GM11168 (cell line): ENCODE results near the gene LENEP.
"Not testable (repeated sequence)": the region's sequence is repeated elsewhere in the genome, so short reads cannot be mapped to it uniquely, and the experiment has no call there.

ENCODE experiments used
- in situ Hi-C: fragments of 300-500 bp; cut with MboI; formaldehyde crosslinking; loops from one replicate; pipeline ENCODE4 v1.12.0; 2022; ENCODE audit warnings: low sequenced_read_pairs; ENCODE audit not compliant: unreplicated experiment

Gene LENEP

DNA sequence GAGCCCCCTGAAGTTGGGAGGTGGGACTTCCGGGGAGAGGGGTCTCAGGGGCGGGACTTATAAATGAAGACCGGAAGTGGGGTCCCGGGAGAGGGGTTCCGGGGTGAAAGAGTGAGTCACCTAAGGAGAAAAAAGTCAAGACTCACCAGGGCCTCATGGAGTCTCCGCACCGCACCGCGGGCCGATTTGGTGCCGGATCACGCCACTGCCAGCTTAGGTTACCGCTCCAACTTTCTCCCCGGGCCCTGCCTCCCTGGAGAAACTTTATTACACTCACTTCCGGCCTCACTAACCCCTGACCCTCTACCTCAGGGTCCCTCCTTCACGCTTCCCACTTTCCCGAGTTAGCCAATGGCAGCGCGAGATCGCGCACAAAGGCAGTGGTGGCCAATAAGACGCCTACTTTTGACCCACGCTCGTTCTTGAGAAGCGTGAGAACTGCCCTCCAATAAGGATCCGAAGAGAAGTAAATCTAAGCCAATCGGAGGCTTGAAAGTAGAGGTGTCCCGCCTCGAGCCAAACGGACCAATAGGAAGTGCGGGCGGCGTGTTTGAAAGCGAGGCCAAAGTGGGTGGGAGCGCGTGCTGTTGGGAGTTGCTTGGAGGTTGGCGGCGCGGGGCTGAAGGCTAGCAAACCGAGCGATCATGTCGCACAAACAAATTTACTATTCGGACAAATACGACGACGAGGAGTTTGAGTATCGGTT is 19.1 kb upstream of the LENEP start, which contains the start of gene CKS1B:
Gene CKS1B, plus strand, starts transcription at position 580 of the 706 bp plus-strand sequence. Its CDS starts 65 bp downstream, at position 645.
- in situ Hi-C loops: no loop called here

DNA sequence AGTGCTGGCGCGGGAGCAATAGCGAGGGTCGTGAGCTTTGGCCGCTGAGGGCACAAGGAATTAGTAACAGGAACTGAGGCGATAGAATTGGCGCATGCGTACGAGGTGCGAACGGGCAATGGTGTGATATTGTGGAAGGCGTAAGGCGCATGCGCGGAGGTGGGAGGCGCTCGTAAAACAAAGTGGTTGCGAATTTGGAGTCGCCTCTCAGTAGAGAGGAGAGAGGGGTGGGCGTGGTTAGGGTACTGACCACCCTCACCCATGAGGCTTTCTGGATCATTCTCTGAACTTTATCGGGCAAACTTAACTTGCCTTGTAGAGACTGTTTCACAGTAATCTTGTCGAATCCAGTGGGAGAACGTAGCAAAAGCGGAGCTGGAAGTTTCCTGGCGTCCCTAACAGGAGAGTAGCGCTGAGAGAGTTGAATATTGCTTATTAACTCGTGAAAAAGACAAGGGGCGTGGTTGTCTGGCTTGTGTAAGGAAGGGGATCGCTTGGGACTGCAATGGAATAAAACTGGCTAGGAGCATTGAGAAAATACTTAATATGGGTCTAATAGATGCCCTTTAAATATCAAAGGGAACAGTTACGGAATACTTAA is 18.5 kb upstream of the LENEP start:
- in situ Hi-C loops: no loop called here

DNA sequence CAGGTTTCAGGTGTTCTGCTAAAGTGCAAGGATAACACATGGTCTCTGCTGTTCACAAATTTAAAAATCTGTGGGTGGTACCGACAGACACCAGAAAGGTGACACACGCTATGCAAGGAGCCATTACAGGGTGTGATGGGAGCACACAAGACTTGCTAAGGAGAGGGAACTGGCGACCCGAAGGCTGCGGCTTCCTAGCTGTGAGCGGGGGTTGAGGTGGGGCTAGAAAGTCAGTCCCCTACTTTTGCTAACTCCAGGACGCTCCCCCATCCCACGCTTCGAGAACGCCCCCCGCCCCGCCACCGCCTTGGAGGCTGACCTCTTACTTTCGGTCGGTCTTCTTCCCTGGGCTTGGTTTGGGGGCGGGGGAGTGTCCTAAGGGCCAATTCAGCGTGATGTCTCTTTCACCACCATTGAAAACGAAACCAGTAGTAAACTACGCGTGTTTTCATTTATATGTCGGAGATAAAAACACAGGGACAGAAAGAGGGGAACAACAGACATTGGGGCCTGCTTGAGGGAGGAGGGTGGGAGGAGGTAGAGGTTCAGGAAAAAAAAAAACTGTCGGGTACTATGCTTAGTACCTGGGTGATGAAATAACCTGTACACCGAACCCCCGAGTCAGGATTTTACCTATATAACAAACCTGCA is 17.9 kb upstream of the LENEP start:
- in situ Hi-C loops: no loop called here

DNA sequence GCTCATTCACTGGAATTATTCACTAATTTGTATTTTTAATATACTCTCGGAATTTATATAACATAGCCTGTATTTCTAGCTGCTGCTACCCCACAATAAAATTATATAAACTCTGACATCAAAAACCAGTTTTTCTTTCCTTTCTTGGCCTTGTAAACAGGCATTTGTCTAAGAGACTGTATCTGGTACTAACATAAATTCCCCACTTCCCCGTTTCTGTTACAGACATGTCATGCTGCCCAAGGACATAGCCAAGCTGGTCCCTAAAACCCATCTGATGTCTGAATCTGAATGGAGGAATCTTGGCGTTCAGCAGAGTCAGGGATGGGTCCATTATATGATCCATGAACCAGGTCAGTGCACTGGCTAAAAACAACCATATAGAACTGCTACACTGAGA is 15.6 kb upstream of the LENEP start:
- in situ Hi-C loops: not testable (repeated sequence)

DNA sequence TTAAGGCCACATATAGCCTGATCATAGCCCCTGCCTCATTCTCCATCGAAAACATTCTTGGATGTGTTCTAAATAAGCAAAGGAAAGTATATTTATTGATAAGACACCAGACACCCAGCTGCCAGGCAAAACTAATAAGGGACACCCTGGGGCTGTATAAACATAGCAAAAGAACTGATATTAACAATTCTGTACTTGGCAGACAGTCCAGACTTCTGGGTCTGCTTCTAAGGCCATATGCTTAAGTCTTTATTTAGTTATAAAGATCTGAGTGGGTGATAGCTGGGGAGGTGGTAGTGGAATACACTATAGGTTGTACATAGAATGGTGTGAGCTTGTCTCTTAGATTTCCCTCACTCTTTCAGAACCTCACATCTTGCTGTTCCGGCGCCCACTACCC is 15.0 kb upstream of the LENEP start:
- in situ Hi-C loops: no loop called here

DNA sequence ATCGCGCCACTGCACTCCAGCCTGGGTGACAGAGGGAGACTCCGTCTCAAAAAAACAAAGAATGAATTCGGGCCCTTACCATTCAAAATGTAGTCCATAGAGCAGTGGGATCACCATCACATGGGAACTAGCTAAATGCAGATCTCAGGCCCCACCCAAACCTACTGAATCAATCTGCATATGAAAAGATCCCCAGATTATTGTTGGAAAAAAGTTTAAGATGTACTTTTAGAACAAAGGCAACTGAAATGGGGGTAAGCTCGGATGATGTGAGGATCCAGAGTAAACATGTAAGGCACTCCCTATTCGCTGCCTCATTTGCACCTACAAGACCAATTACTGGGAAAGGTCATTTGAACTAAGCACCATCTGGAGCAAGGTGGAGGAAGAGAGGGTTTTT is 11.0 kb upstream of the LENEP start:
- in situ Hi-C loops: no loop called here

DNA sequence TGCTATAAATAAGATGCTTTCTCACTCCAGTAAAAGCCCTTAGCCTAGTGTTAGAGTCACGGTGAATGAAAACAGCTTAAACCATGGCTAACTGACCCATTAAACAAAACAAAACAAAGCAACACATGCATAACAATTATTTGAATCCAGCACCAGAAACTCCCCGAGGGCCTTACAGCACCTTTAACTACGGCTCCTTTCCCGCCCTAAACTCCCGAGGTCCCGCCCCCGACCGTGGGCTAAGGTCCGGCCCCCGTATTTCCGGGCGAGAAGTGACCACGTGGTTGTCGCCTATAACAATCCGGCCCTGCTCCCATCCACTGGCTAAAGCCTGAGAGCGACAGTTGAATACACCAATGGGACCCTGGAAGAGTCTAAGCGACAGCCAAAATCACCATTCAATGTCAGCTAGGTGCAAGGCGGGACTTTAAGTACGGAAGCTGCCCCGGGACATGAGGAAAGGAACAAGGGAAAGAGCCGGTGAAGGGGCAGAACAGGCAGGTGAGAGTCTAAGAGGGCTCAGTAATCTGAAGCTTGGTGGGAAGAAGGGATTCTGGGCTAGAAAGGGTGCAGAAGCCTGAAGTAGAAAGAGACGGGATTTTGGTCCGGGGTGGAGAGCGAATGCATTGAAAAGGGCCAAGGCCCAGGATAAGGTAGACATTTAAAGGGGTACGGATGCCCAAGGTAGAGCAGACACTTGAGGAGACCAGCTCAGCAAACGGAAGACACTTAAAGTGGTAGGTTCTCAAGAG is 10.3 kb upstream of the LENEP start, which contains the start of gene FLAD1:
Gene FLAD1, plus strand, starts transcription at position 448 of the 752 bp plus-strand sequence. CDS start 351 bp downstream, outside the sequence.
- in situ Hi-C loops: no loop called here

DNA sequence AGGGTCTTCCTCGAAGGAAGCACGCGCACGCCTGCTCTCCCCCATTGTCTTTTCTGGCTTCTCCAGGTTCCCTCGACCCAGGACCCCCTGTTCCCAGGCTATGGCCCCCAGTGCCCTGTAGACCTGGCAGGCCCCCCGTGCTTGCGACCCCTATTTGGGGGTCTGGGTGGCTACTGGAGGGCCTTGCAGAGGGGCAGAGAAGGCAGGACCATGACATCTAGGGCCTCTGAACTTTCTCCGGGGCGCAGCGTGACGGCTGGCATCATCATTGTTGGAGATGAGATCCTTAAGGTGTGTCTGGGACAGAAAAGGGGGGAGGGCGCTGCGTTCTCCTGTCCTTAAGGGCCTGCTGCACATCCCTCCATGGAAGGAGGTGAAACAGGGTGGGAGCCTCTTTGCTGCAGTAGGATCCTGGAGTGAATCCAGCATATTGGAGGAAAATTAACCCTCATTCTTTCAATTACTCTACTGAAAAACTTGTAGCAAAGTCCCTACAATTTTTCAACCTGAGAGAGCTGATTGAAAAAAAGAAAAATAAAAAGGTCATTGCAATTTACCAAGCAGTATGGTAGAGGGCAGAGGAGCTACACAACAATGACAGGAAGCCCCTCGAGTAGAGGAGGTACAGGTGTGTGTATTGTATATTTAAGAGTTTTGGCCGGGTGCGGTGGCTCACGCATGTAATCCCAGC is 9.5 kb upstream of the LENEP start:
- in situ Hi-C loops: no loop called here

DNA sequence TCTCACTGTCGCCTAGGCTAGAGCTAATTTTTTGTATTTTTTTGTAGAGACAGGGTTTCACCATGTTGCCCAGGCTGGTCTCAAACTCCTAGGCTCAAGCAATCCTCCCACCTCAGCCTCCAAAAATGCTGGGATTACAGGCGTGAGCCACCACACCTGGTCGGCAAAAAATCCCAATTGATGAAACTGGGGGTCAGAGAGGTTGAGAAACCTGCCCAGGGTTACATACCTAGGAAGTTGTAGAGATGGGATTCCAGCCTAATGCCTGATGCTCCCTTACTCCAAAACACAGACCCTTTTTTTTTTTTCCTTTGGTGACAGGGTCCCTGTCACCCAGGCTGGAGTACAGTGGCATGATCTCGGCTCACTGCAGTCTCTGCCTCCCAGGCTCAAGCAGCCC is 6.7 kb upstream of the LENEP start:
- in situ Hi-C loops: not testable (repeated sequence)

DNA sequence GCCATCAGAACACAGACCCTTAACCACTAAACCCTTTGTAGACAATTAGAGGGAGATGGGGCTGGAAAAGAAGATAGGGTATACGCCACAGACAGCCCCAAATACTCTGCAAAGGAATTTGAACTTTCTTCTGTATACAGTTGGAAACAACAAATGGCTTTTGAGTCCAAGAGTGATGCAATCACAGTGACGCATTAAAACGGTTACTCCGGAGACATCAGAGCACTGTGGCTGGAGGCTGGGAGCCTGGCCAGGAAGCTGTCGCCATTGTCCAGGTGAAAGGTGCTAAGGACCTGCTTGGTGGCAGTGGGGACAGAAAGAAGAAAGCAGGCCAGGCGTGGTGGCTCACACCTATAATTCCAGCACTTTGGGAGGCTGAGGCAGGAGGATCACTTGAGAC is 6.1 kb upstream of the LENEP start:
- in situ Hi-C loops: no loop called here

DNA sequence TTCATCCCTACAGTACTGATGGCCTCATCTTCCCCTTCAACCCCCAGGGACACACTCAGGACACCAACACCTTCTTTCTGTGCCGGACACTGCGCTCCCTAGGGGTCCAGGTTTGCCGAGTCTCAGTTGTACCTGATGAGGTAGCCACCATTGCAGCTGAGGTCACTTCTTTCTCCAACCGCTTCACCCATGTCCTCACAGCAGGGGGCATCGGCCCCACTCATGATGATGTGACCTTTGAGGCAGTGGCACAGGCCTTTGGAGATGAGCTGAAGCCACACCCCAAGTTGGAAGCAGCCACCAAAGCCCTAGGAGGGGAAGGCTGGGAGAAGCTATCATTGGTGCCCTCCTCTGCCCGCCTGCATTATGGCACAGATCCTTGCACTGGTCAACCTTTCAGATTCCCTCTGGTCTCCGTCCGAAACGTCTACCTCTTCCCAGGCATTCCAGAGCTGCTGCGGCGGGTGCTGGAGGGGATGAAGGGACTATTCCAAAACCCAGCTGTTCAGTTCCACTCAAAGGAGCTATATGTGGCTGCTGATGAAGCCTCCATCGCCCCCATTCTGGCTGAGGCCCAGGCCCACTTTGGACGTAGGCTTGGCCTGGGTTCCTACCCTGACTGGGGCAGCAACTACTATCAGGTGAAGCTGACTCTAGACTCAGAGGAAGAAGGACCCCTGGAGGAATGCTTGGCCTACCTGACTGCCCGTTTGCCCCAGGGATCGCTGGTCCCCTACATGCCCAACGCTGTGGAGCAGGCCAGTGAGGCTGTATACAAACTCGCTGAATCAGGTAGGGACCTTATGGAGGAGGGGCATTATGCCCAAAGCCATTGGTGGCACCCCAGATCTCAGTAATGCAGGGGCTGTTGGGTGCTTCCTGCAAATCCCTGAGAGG is 5.1 kb upstream of the LENEP start:
- in situ Hi-C loops: no loop called here

DNA sequence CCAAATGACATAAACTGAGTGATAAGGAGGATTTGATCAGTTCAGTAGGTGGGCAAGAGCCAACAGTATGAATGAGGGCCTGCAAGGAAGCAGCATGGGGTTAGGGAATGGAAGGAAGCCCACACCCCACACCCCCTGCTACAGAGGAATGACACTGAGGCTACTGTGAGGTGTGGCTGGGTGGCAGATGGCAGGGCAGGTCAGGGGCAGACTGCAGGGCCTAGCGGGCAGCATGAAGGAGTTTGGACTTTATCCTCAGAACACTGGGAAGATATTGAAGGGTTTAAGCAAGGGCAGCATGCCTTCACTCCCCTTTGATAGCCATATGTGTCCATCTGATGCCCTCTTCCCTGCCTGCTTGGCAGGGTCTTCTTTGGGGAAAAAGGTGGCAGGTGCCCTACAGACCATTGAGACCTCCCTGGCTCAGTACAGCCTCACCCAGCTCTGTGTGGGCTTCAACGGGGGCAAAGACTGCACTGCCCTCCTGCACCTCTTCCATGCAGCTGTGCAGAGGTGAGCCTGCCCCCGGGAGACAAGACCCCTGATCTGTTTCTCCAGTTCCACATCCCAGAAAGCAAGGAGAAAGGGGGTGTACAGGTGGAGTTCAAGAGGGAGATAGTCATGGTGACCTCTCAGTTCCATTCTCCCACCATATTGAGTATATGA is 4.1 kb upstream of the LENEP start:
- in situ Hi-C loops: no loop called here

DNA sequence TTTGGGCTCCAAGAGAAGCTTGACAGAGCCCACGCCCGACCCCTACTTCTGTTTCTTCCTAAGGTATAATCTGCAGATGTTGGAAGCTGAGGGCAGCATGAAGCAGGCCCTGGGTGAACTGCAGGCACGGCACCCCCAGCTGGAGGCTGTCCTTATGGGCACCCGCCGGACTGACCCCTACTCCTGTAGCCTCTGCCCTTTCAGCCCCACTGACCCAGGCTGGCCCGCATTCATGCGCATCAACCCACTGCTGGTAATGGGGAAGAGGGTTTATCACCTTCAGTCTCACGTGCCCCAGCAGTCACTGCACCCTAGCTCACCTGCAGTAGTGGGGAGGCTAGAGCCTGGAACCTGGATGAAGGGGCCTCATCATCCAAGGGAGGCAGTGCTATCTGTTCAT is 3.1 kb upstream of the LENEP start:
- in situ Hi-C loops: no loop called here

DNA sequence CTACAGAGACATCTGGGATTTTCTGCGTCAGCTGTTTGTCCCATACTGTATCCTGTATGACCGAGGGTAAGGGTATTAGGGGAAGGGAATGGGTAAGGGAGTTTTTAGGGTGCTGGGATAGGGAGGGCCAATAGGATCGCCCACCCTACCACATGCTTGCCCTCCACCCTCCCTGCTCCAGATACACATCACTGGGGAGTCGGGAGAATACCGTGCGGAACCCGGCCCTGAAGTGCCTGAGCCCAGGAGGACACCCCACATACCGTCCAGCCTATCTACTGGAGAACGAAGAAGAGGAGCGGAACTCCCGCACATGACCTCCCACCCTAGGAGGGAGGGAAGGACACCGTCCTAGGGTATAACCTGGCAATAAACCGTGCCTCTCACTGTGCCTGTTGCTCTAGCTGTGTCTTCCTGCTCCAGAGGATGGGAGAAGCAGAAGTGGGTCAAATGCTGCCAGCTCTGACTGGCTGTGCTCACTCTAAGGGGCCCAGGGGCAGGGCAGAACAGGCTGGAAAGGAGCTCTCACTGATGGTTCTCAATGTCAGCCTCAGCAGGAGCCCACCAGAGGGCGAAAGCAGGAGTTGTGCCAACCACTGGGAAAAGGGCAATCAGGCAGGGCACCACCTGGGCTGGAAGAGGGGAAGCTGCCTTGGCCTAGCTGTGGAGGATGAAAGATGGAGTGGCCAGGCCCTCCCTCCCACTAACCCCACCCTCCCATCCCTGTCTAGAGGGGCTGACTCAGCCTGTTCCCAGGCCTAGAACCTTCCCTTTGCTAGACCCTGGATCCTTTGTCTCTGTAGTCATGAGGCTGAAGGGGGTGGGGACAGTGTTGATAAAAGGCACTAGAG is 440 bp upstream of the LENEP start:
- in situ Hi-C loops: no loop called here

DNA sequence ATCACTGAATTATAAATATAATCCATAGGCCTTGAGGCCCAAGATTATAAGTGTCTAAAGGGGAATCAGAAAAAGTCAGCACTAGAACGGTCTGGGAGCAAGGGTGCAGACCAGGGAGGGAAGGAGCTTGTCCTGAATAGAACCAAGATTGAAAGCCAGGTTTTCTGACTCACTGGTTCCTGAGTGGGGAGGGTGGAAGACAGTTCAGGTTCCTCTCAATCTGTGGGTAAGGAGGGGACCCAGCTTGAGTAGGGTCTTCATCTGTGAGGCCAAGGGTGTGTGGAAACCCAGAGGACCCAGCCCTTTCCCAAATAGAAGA is 842 bp downstream of the LENEP start:
- in situ Hi-C loops: no loop called here

DNA sequence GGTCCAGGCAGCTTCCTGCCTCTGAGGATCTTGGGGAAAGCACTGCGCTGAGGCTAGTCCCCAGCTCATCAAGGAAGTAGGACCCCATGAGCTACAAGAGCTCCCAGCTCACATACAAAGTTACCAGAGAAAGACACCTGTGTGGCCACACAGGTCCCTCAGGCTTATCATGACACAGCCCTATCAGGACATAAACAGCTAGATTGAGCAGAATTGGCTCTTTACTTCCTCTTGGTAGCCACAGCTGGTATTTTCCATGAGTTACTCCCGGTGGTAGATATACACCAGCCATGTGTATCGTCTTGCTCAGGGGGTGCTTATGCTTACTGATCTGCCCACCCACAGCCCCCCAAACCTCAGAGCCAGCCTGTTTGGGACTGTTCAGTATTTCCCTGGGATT is 1.2 kb downstream of the LENEP start:
- in situ Hi-C loops: no loop called here

DNA sequence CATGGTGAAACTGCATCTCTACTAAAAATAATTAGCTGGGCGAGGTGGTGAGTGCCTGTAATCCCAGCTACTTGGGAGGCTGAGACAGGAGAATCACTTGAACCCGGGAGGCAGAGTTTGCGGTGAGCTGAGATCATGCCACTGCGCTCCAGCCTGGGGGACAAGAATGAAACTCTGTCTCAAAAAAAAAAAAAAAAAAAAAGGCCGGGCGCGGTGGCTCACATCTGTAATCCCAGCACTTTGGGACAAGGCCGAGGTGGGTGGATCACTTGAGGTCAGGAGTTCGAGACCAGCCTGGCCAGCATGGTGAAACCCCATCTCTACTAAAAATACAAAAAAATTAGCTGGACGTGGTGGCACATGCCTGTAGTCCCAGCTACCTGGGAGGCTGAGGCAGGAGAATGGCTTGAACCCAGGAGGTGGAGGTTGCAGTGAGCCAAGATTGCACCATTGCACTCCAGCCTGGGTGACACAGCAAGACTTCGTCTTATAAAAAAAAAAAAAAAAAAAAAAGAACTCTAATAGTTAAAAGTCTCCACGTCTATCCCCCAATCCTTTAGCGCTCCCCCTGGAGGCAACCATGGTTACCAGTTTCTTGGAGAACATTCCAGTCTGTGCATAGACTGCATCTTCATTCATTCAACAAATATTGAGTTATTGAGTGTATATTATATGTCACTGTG is 2.1 kb downstream of the LENEP start:
- in situ Hi-C loops: not testable (repeated sequence)
